ENCODE results near the gene SCARF2.

DNA sequence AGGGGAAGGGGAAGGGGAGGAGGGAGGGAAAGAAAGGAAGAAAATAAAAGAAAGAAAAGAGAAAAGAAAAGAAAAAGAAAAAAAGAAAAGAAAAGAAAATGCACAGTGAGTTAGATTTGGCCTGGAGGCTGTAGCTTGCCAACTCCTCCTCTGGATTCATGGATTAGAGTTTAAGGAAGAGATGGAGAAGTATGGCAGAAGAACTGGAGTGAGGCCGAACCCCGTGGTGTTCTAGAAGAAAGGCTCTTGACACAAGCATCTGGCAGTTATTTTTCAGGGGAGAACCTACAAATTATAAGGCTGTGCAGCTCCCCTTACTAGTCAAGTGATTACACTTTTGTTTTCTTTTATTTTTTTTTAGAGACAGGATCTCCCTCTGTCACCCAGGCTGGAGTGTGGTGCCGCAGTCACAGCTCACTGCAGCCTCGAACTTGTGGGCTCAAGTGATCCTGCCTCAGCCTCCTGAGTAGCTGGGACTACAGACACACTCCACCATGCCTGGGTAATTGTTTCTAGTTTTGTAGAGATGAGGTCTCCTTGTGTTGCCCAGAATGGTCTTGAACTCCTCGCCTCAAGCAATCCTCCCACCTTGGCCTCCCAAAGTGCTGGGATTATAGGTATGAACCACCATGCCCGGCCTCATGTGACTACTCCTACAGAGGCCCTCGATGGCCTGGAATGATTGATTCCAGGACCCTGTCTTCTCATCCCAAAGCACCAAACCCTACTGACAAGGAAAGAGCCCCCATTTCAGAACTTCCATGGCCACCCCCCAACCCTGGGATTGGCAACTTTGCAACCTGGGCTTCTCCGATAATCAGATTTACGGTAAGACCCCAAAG lies 24.2 kb downstream of the SCARF2 start:
- TF ChIP-seq FOXM1 (CRISPR knock-in tag; IDR thresholded peaks at IDR 0.05) = no peak
- TF ChIP-seq POLR2A (IDR thresholded peaks at IDR 0.05; ENCODE audit: insufficient read depth in 1 of 2, low read depth in 2 of 2, low read length in 2 of 2) = no peak
- no peak for TF ChIP-seq TARDBP (CRISPR knock-in tag; IDR thresholded peaks at IDR 0.05)
- TF ChIP-seq MEIS2 (CRISPR knock-in tag; IDR thresholded peaks at IDR 0.05) = no peak
- no peak for TF ChIP-seq EZH2 (conservative IDR thresholded peaks at IDR 0.05; ENCODE audit: low read depth, low read length)
- TF ChIP-seq NFYB (CRISPR knock-in tag; IDR thresholded peaks at IDR 0.05) = no peak
- TF ChIP-seq SP1 (IDR thresholded peaks at IDR 0.05) = no peak
- TF ChIP-seq SP1 (CRISPR knock-in tag; IDR thresholded peaks at IDR 0.05) = no peak
- TF ChIP-seq, protein P1, sequence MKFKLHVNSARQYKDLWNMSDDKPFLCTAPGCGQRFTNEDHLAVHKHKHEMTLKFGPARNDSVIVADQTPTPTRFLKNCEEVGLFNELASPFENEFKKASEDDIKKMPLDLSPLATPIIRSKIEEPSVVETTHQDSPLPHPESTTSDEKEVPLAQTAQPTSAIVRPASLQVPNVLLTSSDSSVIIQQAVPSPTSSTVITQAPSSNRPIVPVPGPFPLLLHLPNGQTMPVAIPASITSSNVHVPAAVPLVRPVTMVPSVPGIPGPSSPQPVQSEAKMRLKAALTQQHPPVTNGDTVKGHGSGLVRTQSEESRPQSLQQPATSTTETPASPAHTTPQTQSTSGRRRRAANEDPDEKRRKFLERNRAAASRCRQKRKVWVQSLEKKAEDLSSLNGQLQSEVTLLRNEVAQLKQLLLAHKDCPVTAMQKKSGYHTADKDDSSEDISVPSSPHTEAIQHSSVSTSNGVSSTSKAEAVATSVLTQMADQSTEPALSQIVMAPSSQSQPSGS (CRISPR knock-in tag; IDR thresholded peaks at IDR 0.05) = no peak
- no peak for TF ChIP-seq ZGPAT (CRISPR knock-in tag; IDR thresholded peaks at IDR 0.05)
- no peak for TF ChIP-seq TCF7L2 (IDR thresholded peaks at IDR 0.05; ENCODE audit: low read depth, low read length)
- no peak for TF ChIP-seq ZNF253 (CRISPR knock-in tag; IDR thresholded peaks at IDR 0.05; ENCODE audit: borderline replicate concordance)
- no peak for TF ChIP-seq SCMH1 (CRISPR knock-in tag; IDR thresholded peaks at IDR 0.05; ENCODE audit: borderline replicate concordance)

Data from HepG2 (cell line).